HEK293 (cell line): ENCODE measurements around the gene RMND5B.
A peak's percentile ranks its signal among the peaks of the same experiment; 100 is the strongest.

Experiments used
- FEZF1 ChIP-seq: fragments of 450-650 bp; formaldehyde crosslinking; IDR thresholded peaks from 2 replicates; pipeline ENCODE4 v1.5.1; 2016; ENCODE audit warnings: missing biosample characterization, missing genetic modification characterization
- GLI4 ChIP-seq: fragments of 450-650 bp; formaldehyde crosslinking; IDR thresholded peaks from 2 replicates; pipeline ENCODE4 v1.5.1; 2016; ENCODE audit warnings: missing biosample characterization, missing genetic modification characterization
- GLIS2 ChIP-seq: fragments of 450-650 bp; formaldehyde crosslinking; IDR thresholded peaks from 2 replicates; pipeline ENCODE4 v1.5.1; 2016; ENCODE audit warnings: missing biosample characterization, missing genetic modification characterization
- HOXD13 ChIP-seq: sonication (generic); formaldehyde crosslinking; IDR thresholded peaks from 2 replicates; pipeline ENCODE4 v1.8.0; 2022; ENCODE audit warnings: missing genetic modification reagents, borderline replicate concordance
- IKZF3 ChIP-seq: fragments of 450-650 bp; IDR thresholded peaks from 2 replicates; pipeline ENCODE4 v1.5.0; 2018; ENCODE audit warnings: missing biosample characterization, mild to moderate bottlenecking, missing genetic modification characterization, moderate library complexity
- KLF7 ChIP-seq: fragments of 450-650 bp; formaldehyde crosslinking; IDR thresholded peaks from 2 replicates; pipeline ENCODE4 v1.5.1; 2016; ENCODE audit warnings: missing biosample characterization, missing genetic modification characterization, borderline replicate concordance
- OSR2 ChIP-seq: fragments of 450-650 bp; formaldehyde crosslinking; IDR thresholded peaks from 2 replicates; pipeline ENCODE4 v1.5.1; 2016; ENCODE audit warnings: missing biosample characterization, missing genetic modification characterization
- SALL2 ChIP-seq: fragments of 450-650 bp; formaldehyde crosslinking; IDR thresholded peaks from 2 replicates; pipeline ENCODE4 v1.5.0; 2017; ENCODE audit warnings: missing biosample characterization, mild to moderate bottlenecking, missing genetic modification characterization, borderline replicate concordance
- SP7 ChIP-seq: fragments of 450-650 bp; formaldehyde crosslinking; IDR thresholded peaks from 2 replicates; pipeline ENCODE4 v1.5.1; 2016; ENCODE audit warnings: missing biosample characterization, missing genetic modification characterization
- YY1 ChIP-seq: fragments of 450-650 bp; formaldehyde crosslinking; IDR thresholded peaks from 2 replicates; pipeline ENCODE4 v1.5.1; 2018; ENCODE audit warnings: missing biosample characterization, missing genetic modification characterization
- ZBTB44 ChIP-seq: fragments of 450-650 bp; IDR thresholded peaks from 2 replicates; pipeline ENCODE4 v1.5.1; 2018; ENCODE audit warnings: missing biosample characterization, mild to moderate bottlenecking, missing genetic modification characterization
- ZBTB48 ChIP-seq: fragments of 450-650 bp; formaldehyde crosslinking; IDR thresholded peaks from 2 replicates; pipeline ENCODE4 v1.5.1; 2016; ENCODE audit warnings: missing biosample characterization, missing genetic modification characterization
- ZFP69B ChIP-seq: fragments of 450-650 bp; formaldehyde crosslinking; IDR thresholded peaks from 2 replicates; pipeline ENCODE4 v1.5.1; 2016; ENCODE audit warnings: missing biosample characterization, missing genetic modification characterization
- ZNF26 ChIP-seq: fragments of 450-650 bp; formaldehyde crosslinking; IDR thresholded peaks from 2 replicates; pipeline ENCODE4 v1.5.1; 2016; ENCODE audit warnings: missing biosample characterization, missing genetic modification characterization
- ZNF274 ChIP-seq, 2 experiments: fragments of 200-500 bp in 1 of 2; fragments of 450-650 bp in 1 of 2; sonication (Bioruptor generic) in 1 of 2; formaldehyde crosslinking in 1 of 2; IDR thresholded peaks; 2 replicates each; pipeline versions ENCODE4 v1.5.1 to v1.6.1; 2014 to 2016; ENCODE audit warnings: borderline replicate concordance in 1 of 2, inconsistent platforms in 1 of 2, low read length in 1 of 2, missing biosample characterization in 1 of 2, missing genetic modification characterization in 1 of 2
- ZNF311 ChIP-seq: fragments of 450-650 bp; formaldehyde crosslinking; IDR thresholded peaks from 2 replicates; pipeline ENCODE4 v1.5.1; 2017; ENCODE audit warnings: missing biosample characterization, missing genetic modification characterization, borderline replicate concordance
- ZNF362 ChIP-seq: fragments of 450-650 bp; formaldehyde crosslinking; IDR thresholded peaks from 2 replicates; pipeline ENCODE4 v1.5.1; 2016; ENCODE audit warnings: missing biosample characterization, missing genetic modification characterization
- ZNF394 ChIP-seq: fragments of 450-650 bp; formaldehyde crosslinking; IDR thresholded peaks from 2 replicates; pipeline ENCODE4 v1.5.1; 2016; ENCODE audit warnings: missing biosample characterization, missing genetic modification characterization, mild to moderate bottlenecking, moderate library complexity, borderline replicate concordance
- ZNF404 ChIP-seq: fragments of 450-650 bp; formaldehyde crosslinking; IDR thresholded peaks from 2 replicates; pipeline ENCODE4 v1.5.1; 2017; ENCODE audit warnings: missing biosample characterization, missing genetic modification characterization
- ZNF433 ChIP-seq: fragments of 450-650 bp; formaldehyde crosslinking; IDR thresholded peaks from 2 replicates; pipeline ENCODE4 v1.5.1; 2016; ENCODE audit warnings: missing biosample characterization, missing genetic modification characterization, low read depth
- ZNF501 ChIP-seq: fragments of 450-650 bp; formaldehyde crosslinking; IDR thresholded peaks from 2 replicates; pipeline ENCODE4 v1.5.1; 2016; ENCODE audit warnings: missing biosample characterization, missing genetic modification characterization
- ZNF549 ChIP-seq: fragments of 450-650 bp; IDR thresholded peaks from 2 replicates; pipeline ENCODE4 v1.5.1; 2018; ENCODE audit warnings: missing biosample characterization, missing genetic modification characterization, mild to moderate bottlenecking, inconsistent platforms, moderate library complexity
- ZNF596 ChIP-seq: fragments of 450-650 bp; IDR thresholded peaks from 2 replicates; pipeline ENCODE4 v1.5.0; 2018; ENCODE audit warnings: missing biosample characterization, mild to moderate bottlenecking, missing genetic modification characterization, moderate library complexity
- ZNF623 ChIP-seq: fragments of 450-650 bp; formaldehyde crosslinking; IDR thresholded peaks from 2 replicates; pipeline ENCODE4 v1.5.1; 2016; ENCODE audit warnings: missing biosample characterization, missing genetic modification characterization
- ZNF629 ChIP-seq: fragments of 450-650 bp; formaldehyde crosslinking; IDR thresholded peaks from 2 replicates; pipeline ENCODE4 v1.5.1; 2017; ENCODE audit warnings: missing biosample characterization, missing genetic modification characterization
- ZNF654 ChIP-seq: fragments of 450-650 bp; formaldehyde crosslinking; IDR thresholded peaks from 2 replicates; pipeline ENCODE4 v1.5.1; 2016; ENCODE audit warnings: low read depth, missing biosample characterization, missing genetic modification characterization
- ZNF660 ChIP-seq: fragments of 450-650 bp; IDR thresholded peaks from 2 replicates; pipeline ENCODE4 v1.5.1; 2018; ENCODE audit warnings: missing biosample characterization, mild to moderate bottlenecking, missing genetic modification characterization
- ZNF664 ChIP-seq: fragments of 450-650 bp; formaldehyde crosslinking; IDR thresholded peaks from 2 replicates; pipeline ENCODE4 v1.5.1; 2016; ENCODE audit warnings: missing biosample characterization, missing genetic modification characterization
- ZNF768 ChIP-seq: fragments of 450-650 bp; formaldehyde crosslinking; IDR thresholded peaks from 2 replicates; pipeline ENCODE4 v1.5.1; 2018; ENCODE audit warnings: missing biosample characterization, mild to moderate bottlenecking, missing genetic modification characterization
- TF ChIP-seq, protein P1 (sequence below): fragments of 450-650 bp; formaldehyde crosslinking; IDR thresholded peaks from 2 replicates; pipeline ENCODE4 v1.5.1; 2016; ENCODE audit warnings: missing biosample characterization, missing genetic modification characterization
- TF ChIP-seq, protein P2 (sequence below): fragments of 450-650 bp; IDR thresholded peaks from 2 replicates; pipeline ENCODE4 v1.5.1; 2018; ENCODE audit warnings: missing biosample characterization, missing genetic modification characterization

Gene RMND5B

DNA sequence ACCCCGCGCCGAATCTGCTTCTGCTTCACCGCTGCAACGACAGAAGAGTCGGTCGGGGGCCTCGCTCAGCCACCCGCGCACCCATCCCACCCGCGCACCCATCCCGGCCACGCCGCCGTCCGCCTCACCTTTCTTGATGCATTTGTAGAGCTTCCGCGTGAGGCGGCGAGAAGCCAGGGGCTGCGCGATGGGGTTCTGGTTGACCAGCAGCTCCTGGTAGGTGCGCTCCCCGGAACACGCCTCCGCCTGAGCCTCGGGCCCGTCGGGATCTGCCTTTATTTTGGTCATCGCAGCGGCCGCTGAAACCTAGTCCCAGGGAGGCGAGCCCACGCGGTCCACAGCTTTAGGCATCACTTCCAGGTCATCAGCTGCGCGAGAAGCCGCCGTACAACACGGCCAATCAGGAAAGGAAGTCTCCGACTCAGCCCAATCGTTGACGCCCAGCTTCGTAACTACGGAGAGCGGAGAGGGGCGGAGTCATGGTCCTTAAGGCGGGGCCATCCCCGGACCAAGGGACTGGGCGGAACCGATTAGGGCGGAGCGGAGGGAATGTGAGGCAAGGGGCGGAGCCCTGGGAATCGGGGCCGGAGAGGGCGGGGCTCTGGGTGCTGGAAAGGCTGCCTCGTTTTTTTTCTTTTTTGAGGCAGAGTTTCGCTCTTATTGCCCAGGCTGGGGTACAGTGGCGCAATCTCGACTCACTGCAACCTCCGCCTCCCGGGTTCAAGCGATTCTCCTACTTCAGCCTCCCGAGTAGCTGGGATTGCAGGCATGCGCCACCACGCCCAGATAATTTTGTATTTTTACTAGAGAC, 22.9 kb downstream of the RMND5B start, which contains the start of gene NHP2 (continued):
- TF ChIP-seq ZFP69B (no peak), FEZF1 (tag by site-specific recombination) (no peak), ZNF26 (no peak), ZNF501 (tag by site-specific recombination) (no peak; the same call in none of the 2 replicates), ZNF664 (tag by site-specific recombination) (no peak), SALL2 (tag by site-specific recombination) (no peak), HOXD13 (no peak), SP7 (peak; percentile 41; the same call in 1 of the 2 replicates), ZNF768 (no peak), ZNF394 (tag by site-specific recombination) (peak; percentile 39; the same call in 1 of the 2 replicates), ZNF433 (tag by site-specific recombination) (no peak), GLI4 (no peak), ZNF274 (IDR thresholded peaks at IDR 0.05; ENCODE audit: low read length) (no peak), ZNF274 (tag by site-specific recombination; IDR thresholded peaks at IDR 0.05; ENCODE audit: borderline replicate concordance) (no peak), ZNF596 (tag by site-specific recombination) (no peak), ZBTB44 (tag by site-specific recombination) (no peak), YY1 (tag by site-specific recombination) (no peak), ZNF311 (tag by site-specific recombination) (no peak), ZNF549 (tag by site-specific recombination) (no peak), IKZF3 (tag by site-specific recombination) (peak; percentile 87), KLF7 (tag by site-specific recombination) (peak; percentile 7; the same call in 1 of the 2 replicates), ZNF660 (tag by site-specific recombination) (peak; percentile 59; the same call in 1 of the 2 replicates), ZNF404 (no peak), ZNF654 (tag by site-specific recombination) (no peak), ZBTB48 (tag by site-specific recombination) (no peak), ZNF623 (tag by site-specific recombination) (no peak), ZNF629 (peak; percentile 83), ZNF362 (tag by site-specific recombination) (peak; percentile 96), OSR2 (tag by site-specific recombination) (no peak), GLIS2 (peak; percentile 85)
- TF ChIP-seq, protein P1, sequence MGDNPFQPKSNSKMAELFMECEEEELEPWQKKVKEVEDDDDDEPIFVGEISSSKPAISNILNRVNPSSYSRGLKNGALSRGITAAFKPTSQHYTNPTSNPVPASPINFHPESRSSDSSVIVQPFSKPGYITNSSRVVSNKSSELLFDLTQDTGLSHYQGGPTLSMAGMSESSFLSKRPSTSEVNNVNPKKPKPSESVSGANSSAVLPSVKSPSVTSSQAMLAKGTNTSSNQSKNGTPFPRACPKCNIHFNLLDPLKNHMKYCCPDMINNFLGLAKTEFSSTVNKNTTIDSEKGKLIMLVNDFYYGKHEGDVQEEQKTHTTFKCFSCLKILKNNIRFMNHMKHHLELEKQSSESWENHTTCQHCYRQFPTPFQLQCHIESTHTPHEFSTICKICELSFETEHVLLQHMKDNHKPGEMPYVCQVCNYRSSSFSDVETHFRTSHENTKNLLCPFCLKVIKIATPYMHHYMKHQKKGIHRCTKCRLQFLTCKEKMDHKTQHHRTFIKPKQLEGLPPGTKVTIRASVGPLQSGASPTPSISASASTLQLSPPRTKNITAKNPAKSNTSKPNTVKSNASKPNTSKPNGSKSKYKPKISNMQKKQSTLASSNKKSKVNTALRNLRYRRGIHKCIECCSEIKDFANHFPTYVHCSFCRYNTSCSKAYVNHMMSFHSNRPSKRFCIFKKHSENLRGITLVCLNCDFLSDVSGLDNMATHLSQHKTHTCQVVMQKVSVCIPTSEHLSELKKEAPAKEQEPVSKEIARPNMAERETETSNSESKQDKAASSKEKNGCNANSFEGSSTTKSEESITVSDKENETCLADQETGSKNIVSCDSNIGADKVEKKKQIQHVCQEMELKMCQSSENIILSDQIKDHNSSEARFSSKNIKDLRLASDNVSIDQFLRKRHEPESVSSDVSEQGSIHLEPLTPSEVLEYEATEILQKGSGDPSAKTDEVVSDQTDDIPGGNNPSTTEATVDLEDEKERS = no peak
- TF ChIP-seq, protein P2, sequence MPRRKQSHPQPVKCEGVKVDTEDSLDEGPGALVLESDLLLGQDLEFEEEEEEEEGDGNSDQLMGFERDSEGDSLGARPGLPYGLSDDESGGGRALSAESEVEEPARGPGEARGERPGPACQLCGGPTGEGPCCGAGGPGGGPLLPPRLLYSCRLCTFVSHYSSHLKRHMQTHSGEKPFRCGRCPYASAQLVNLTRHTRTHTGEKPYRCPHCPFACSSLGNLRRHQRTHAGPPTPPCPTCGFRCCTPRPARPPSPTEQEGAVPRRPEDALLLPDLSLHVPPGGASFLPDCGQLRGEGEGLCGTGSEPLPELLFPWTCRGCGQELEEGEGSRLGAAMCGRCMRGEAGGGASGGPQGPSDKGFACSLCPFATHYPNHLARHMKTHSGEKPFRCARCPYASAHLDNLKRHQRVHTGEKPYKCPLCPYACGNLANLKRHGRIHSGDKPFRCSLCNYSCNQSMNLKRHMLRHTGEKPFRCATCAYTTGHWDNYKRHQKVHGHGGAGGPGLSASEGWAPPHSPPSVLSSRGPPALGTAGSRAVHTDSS (tag by site-specific recombination) = no peak
